Measurements from ENCODE around the gene TSPAN33.
"Not testable (repeated sequence)": the region's sequence is repeated elsewhere in the genome, so short reads cannot be mapped to it uniquely, and the experiment has no call there.

Gene TSPAN33

GRCh38 chr7:129203050-129203741 lies 58.7 kb downstream of the TSPAN33 start:
- Mint-ChIP-seq H3K27ac (no peak overlapping the region), H3K4me3 (no peak overlapping the region), H3K4me1 (ENCODE audit: low read depth) (no peaks in the 10 kb centered on the region), H3K9me3 (ENCODE audit: low read depth) (no peaks in the 10 kb centered on the region), H3K36me3 (no peaks in the 10 kb centered on the region), H3K27me3 (peaks cover 2% of the 10 kb centered on the region)

DNA sequence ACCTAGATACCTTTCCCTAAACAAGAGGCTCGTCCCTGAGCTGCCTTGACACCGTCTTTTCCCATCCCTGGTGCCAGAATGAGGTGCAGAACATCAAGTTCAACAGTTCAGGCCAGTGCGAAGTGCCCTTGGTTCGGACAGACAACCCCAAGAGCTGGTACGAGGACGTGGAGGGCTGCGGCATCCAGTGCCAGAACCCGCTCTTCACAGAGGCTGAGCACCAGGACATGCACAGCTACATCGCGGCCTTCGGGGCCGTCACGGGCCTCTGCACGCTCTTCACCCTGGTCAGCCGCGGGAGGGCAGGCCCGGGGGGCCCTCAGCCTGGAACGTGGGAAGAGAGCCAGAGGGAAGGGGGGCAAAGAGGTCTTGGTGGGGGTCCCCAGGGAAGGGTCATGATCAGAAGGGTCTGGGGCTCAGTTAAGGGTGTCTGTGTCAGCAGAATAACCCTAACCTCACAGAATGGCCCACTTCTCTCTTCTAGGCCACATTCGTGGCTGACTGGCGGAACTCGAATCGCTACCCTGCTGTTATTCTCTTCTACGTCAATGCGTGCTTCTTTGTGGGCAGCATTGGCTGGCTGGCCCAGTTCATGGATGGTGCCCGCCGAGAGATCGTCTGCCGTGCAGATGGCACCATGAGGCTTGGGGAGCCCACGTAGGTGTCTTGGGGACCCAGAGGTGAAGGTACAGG lies 60.8 kb downstream of the TSPAN33 start:
- Mint-ChIP-seq H3K9me3 (ENCODE audit: low read depth) (no peaks in the 10 kb centered on the region), H3K36me3 (no peaks in the 10 kb centered on the region), H3K27ac (no peak overlapping the region), H3K4me1 (ENCODE audit: low read depth) (no peaks in the 10 kb centered on the region), H3K4me3 (no peak overlapping the region), H3K27me3 (no peaks in the 10 kb centered on the region)

GRCh38 chr7:129205987-129206785 lies 61.7 kb downstream of the TSPAN33 start:
- no peaks in the 10 kb centered on the region for H3K36me3 Mint-ChIP-seq
- H3K27ac Mint-ChIP-seq = no peak overlapping the region
- no peak overlapping the region for H3K4me3 Mint-ChIP-seq
- H3K9me3 Mint-ChIP-seq (ENCODE audit: low read depth) = no peaks in the 10 kb centered on the region
- no peaks in the 10 kb centered on the region for H3K4me1 Mint-ChIP-seq (ENCODE audit: low read depth)
- H3K27me3 Mint-ChIP-seq = no peaks in the 10 kb centered on the region

- no peak overlapping the region for H3K27ac Mint-ChIP-seq
- no peaks in the 10 kb centered on the region for H3K36me3 Mint-ChIP-seq
- H3K9me3 Mint-ChIP-seq (ENCODE audit: low read depth) = no peaks in the 10 kb centered on the region
- no peak overlapping the region for H3K4me3 Mint-ChIP-seq
- H3K27me3 Mint-ChIP-seq = no peaks in the 10 kb centered on the region
- no peaks in the 10 kb centered on the region for H3K4me1 Mint-ChIP-seq (ENCODE audit: low read depth)
Measured at GRCh38 chr7:129208667-129209066, 64.2 kb downstream of the TSPAN33 start.

DNA sequence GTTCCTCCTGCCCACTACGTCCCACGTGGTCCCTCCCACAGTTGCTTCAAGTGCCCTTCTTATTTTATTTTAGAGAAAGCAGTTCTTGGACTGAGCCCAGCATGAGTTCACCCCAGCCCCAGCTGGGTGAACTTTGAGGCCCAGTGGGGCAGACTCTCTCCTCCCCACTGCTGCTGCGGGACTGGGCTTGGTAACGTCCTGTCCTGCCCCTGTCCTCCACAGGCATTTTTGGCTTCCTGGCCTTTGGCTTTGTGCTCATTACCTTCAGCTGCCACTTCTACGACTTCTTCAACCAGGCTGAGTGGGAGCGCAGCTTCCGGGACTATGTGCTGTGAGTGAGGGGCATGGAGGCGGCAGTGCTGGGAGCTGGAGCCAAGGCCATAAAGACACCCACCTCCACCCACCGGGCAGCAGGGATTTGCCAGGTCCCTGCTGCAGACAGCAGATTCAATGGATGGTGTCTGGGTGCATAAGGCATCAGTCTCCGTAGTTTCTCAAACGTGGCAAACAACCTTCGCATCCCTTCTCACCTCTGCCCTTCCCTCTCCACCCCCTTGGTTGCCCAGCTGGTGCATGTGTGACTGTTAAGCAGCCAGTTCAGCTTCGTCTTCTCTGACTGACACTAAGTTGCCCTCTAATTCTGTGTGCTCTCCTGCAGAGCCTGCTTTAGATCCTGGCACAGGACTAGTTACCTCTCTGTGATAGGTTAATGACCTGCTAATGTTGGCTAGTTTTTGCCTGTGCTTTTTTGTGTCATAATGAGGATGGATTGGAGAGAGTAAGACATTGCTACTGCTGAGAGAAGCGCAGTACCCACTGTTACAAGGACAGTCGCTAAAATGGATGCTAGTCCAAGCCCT lies 64.8 kb downstream of the TSPAN33 start:
- Mint-ChIP-seq H3K4me1 (ENCODE audit: low read depth) (no peaks in the 10 kb centered on the region), H3K36me3 (no peaks in the 10 kb centered on the region), H3K4me3 (no peak overlapping the region), H3K9me3 (ENCODE audit: low read depth) (no peaks in the 10 kb centered on the region), H3K27me3 (no peaks in the 10 kb centered on the region), H3K27ac (no peak overlapping the region)

GRCh38 chr7:129210256-129210988 lies 65.9 kb downstream of the TSPAN33 start:
- Mint-ChIP-seq H3K27ac (no peak overlapping the region), H3K36me3 (no peaks in the 10 kb centered on the region), H3K9me3 (ENCODE audit: low read depth) (no peaks in the 10 kb centered on the region), H3K4me3 (no peak overlapping the region), H3K4me1 (ENCODE audit: low read depth) (no peaks in the 10 kb centered on the region), H3K27me3 (no peaks in the 10 kb centered on the region)

DNA sequence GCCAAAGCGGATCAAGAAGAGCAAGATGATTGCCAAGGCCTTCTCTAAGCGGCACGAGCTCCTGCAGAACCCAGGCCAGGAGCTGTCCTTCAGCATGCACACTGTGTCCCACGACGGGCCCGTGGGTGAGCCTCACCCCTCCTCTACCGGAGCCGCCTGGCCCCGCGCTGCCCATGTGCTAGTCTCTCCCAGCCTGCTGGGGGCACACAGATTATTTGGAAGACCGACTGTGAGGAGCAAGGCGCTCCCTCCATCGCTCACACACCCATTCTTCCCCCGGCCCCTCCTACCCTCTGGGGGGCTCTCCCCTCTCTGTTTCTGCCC lies 66.4 kb downstream of the TSPAN33 start:
- Mint-ChIP-seq H3K27me3 (no peaks in the 10 kb centered on the region), H3K4me3 (no peak overlapping the region), H3K27ac (no peak overlapping the region), H3K36me3 (no peaks in the 10 kb centered on the region), H3K4me1 (ENCODE audit: low read depth) (no peaks in the 10 kb centered on the region), H3K9me3 (ENCODE audit: low read depth) (no peaks in the 10 kb centered on the region)

DNA sequence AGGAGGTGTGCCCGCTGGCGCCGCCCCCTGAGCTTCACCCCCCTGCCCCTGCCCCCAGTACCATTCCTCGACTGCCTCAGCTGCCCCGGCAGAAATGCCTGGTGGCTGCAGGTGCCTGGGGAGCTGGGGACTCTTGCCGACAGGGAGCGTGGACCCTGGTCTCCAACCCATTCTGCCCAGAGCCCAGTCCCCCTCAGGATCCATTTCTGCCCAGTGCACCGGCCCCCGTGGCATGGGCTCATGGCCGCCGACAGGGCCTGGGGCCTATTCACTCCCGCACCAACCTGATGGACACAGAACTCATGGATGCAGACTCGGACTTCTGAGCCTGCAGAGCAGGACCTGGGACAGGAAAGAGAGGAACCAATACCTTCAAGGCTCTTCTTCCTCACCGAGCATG lies 67.6 kb downstream of the TSPAN33 start:
- H3K9me3 Mint-ChIP-seq (ENCODE audit: low read depth) = no peaks in the 10 kb centered on the region
- H3K27me3 Mint-ChIP-seq = no peaks in the 10 kb centered on the region

GRCh38 chr7:129212596-129212995 lies 68.1 kb downstream of the TSPAN33 start:
- Mint-ChIP-seq H3K9me3 (ENCODE audit: low read depth) (no peaks in the 10 kb centered on the region), H3K27ac (no peak overlapping the region), H3K4me3 (no peak overlapping the region), H3K4me1 (ENCODE audit: low read depth) (no peaks in the 10 kb centered on the region), H3K27me3 (no peaks in the 10 kb centered on the region), H3K36me3 (no peaks in the 10 kb centered on the region)

More for the DNA sequence above, 67.6 kb downstream of the TSPAN33 start:
- Mint-ChIP-seq H3K27ac (no peak overlapping the region), H3K4me3 (no peak overlapping the region), H3K36me3 (no peaks in the 10 kb centered on the region), H3K4me1 (ENCODE audit: low read depth) (no peaks in the 10 kb centered on the region)

DNA sequence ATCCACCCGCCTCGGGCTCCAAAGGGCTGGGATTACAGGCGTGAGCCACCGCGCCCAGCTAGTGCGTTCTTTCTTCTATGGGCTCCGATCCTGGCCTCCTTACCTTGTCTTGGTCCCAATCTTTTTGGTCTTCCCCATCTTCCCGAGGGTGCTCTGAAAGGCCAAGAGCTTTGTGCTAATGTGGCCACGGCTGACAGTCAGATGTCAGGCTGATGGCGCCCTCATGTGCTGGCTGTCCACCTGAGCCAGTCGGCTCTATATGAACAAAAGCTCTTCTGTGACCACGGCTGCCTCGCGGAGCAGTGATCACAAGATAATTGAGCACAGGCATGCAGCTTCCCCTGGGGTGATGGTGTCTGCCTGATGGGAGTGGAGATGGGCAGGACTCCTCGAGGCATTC lies 69.3 kb downstream of the TSPAN33 start:
- Mint-ChIP-seq H3K36me3 (no peaks in the 10 kb centered on the region), H3K27ac (no peak overlapping the region), H3K4me1 (ENCODE audit: low read depth) (no peaks in the 10 kb centered on the region), H3K27me3 (peaks cover 2% of the 10 kb centered on the region), H3K9me3 (ENCODE audit: low read depth) (no peaks in the 10 kb centered on the region), H3K4me3 (no peak overlapping the region)

GRCh38 chr7:129215691-129216090 lies 71.2 kb downstream of the TSPAN33 start:
- H3K27ac Mint-ChIP-seq; H3K36me3 Mint-ChIP-seq; H3K4me1 Mint-ChIP-seq (ENCODE audit: low read depth); H3K27me3 Mint-ChIP-seq; H3K9me3 Mint-ChIP-seq (ENCODE audit: low read depth); H3K4me3 Mint-ChIP-seq: not testable (repeated sequence)

GRCh38 chr7:129216101-129216715 lies 71.7 kb downstream of the TSPAN33 start:
- H3K9me3 Mint-ChIP-seq (ENCODE audit: low read depth); H3K4me3 Mint-ChIP-seq; H3K4me1 Mint-ChIP-seq (ENCODE audit: low read depth); H3K36me3 Mint-ChIP-seq; H3K27me3 Mint-ChIP-seq; H3K27ac Mint-ChIP-seq: not testable (repeated sequence)

- not testable (repeated sequence) for H3K36me3 Mint-ChIP-seq; H3K4me1 Mint-ChIP-seq (ENCODE audit: low read depth); H3K27me3 Mint-ChIP-seq; H3K4me3 Mint-ChIP-seq; H3K9me3 Mint-ChIP-seq (ENCODE audit: low read depth); H3K27ac Mint-ChIP-seq
Measured at GRCh38 chr7:129216821-129217416, 72.4 kb downstream of the TSPAN33 start.

Data from activated naive CD8-positive, alpha-beta T cell (primary cell).